ENCODE data around the gene CNIH3. TPM values are rescaled to one million over a fixed set of nuclear protein-coding genes. Genes with fewer than 3 reads are reported as not detected.

CNIH3 gene
- total RNA-seq, 4 donors from 2014 or later, result 0.81 to 2.2 (median 1.4) TPM

- Histone ChIP-seq H3K27ac (no peak overlapping the region), H3K9me3 (no peaks in the 10 kb centered on the region), H3K4me1 (no peaks in the 10 kb centered on the region), H3K4me3 (no peak overlapping the region), H3K27me3 (peaks cover 3% of the 10 kb centered on the region), H3K36me3 (no peaks in the 10 kb centered on the region)
- 69 to 89% methylated on average over 3 to 5 of the region's 9 CpGs for WGBS, 2 donors (ENCODE audit: low coverage in 1 of 2)
- no peak for ATAC-seq
- no peak for TF ChIP-seq CTCF (IDR thresholded peaks at IDR 0.05)
- TF ChIP-seq EP300 (IDR thresholded peaks at IDR 0.05), result no peak
- no peak for TF ChIP-seq POLR2AphosphoS5 (IDR thresholded peaks at IDR 0.05)
- TF ChIP-seq POLR2A (IDR thresholded peaks at IDR 0.05), result no peak
These were observed 102.4 kb downstream of the CNIH3 start for GRCh38 chr1:224718470-224719053.

- no peak overlapping the region for H3K4me3 ChIP-seq
- H3K27me3 ChIP-seq, result peaks cover 3% of the 10 kb centered on the region
- no peak overlapping the region for H3K27ac ChIP-seq
- no peaks in the 10 kb centered on the region for H3K9me3 ChIP-seq
- TF ChIP-seq POLR2AphosphoS5 (IDR thresholded peaks at IDR 0.05) (no peak), CTCF (IDR thresholded peaks at IDR 0.05) (no peak), EP300 (IDR thresholded peaks at IDR 0.05) (no peak), POLR2A (IDR thresholded peaks at IDR 0.05) (no peak)
- no peak for ATAC-seq
- WGBS, 2 donors (ENCODE audit: low coverage in 1 of 2), result 32 to 43% methylated on average over 3 to 4 of the region's 4 CpGs
- H3K36me3 ChIP-seq, result no peaks in the 10 kb centered on the region
- no peaks in the 10 kb centered on the region for H3K4me1 ChIP-seq
These were observed 103.6 kb downstream of the CNIH3 start for GRCh38 chr1:224719716-224720115.

GRCh38 chr1:224720216-224720615, 104.1 kb downstream of the CNIH3 start:
- TF ChIP-seq POLR2A (IDR thresholded peaks at IDR 0.05), result no peak
- no peak for TF ChIP-seq POLR2AphosphoS5 (IDR thresholded peaks at IDR 0.05)
- no peak for TF ChIP-seq CTCF (IDR thresholded peaks at IDR 0.05)
- TF ChIP-seq EP300 (IDR thresholded peaks at IDR 0.05), result no peak
- no peak for ATAC-seq
- H3K4me1 ChIP-seq, result no peaks in the 10 kb centered on the region
- WGBS, 2 donors (ENCODE audit: low coverage in 1 of 2), result 44% methylated on average over 2 of the region's 5 CpGs; no CpG with 5 or more reads in 1 of the 2 donors
- no peaks in the 10 kb centered on the region for H3K36me3 ChIP-seq
- H3K9me3 ChIP-seq, result no peaks in the 10 kb centered on the region
- H3K27ac ChIP-seq, result no peak overlapping the region
- no peak overlapping the region for H3K4me3 ChIP-seq
- peaks cover 3% of the 10 kb centered on the region for H3K27me3 ChIP-seq

- Histone ChIP-seq H3K9me3 (no peaks in the 10 kb centered on the region), H3K4me1 (no peaks in the 10 kb centered on the region), H3K27me3 (peaks cover 3% of the 10 kb centered on the region), H3K27ac (no peak overlapping the region), H3K36me3 (no peaks in the 10 kb centered on the region), H3K4me3 (no peak overlapping the region)
- WGBS, 2 donors (ENCODE audit: low coverage in 1 of 2), result 89 to 96% methylated on average over 6 of the region's 7 CpGs
- TF ChIP-seq CTCF (IDR thresholded peaks at IDR 0.05), result no peak
- TF ChIP-seq POLR2AphosphoS5 (IDR thresholded peaks at IDR 0.05), result no peak
- TF ChIP-seq POLR2A (IDR thresholded peaks at IDR 0.05), result no peak
- TF ChIP-seq EP300 (IDR thresholded peaks at IDR 0.05), result no peak
- ATAC-seq, result no peak
These were observed 104.9 kb downstream of the CNIH3 start for GRCh38 chr1:224721000-224721399.

DNA sequence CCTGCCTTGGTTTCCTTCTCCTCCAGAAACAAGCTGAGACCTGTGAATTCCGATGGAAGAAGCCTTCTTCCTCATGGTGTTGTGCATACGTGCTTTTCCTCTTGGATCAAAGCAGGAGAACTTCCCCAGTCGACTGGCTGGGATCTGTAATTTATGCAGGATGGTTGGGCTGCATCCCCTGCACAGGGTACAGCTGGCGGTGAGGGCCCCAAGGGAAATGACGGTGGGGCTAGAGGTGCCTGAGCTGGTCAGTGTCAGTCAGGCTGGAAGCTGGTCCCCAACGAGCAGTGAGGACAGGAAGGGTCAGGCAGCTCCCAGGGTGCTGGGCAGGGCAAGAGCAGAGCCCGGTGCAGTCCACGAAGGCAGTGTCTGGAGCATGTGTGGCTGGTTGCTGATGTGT, 106.7 kb downstream of the CNIH3 start:
- Histone ChIP-seq H3K4me3 (no peak overlapping the region), H3K27me3 (peaks cover 3% of the 10 kb centered on the region), H3K36me3 (no peaks in the 10 kb centered on the region), H3K9me3 (no peaks in the 10 kb centered on the region), H3K4me1 (peaks cover 0 to 5% (median 0%) of the 10 kb centered on the region in 3 donors), H3K27ac (no peak overlapping the region)
- 43 to 90% methylated on average over 2 to 3 of the region's 8 CpGs for WGBS, 2 donors (ENCODE audit: low coverage in 1 of 2)
- no peak for ATAC-seq
- TF ChIP-seq POLR2AphosphoS5 (IDR thresholded peaks at IDR 0.05) (no peak), POLR2A (IDR thresholded peaks at IDR 0.05) (no peak), CTCF (IDR thresholded peaks at IDR 0.05) (no peak), EP300 (IDR thresholded peaks at IDR 0.05) (no peak)
